GM23338 (cell line): ENCODE data around the gene XRCC4. TPM values are rescaled to one million over a fixed set of nuclear protein-coding genes. Genes with fewer than 3 reads are reported as not detected.

Experiments used
- ATAC-seq: fragments of 200-7000 bp; cut with Tn5 transposase; 3 replicates; pipeline ENCODE4 v1.9.1; 2020
- DNase-seq: peaks from one replicate; pipeline ENCODE4 v3.0.0-alpha.2; 2015; ENCODE audit warnings: low spot score
- H2AFZ ChIP-seq: fragments of 200-600 bp; sonication (generic); 2 replicates; pipeline ENCODE4 v1.8.0; 2016; ENCODE audit warnings: antibody characterized with exemption, mild to moderate bottlenecking, moderate library complexity
- H3F3A ChIP-seq: fragments of 200-600 bp; sonication (generic); replicated peaks from 2 replicates; pipeline ENCODE4 v1.8.0; 2017; ENCODE audit warnings: antibody characterized with exemption, mixed run types, low read depth
- H3K27ac ChIP-seq: fragments of 200-600 bp; sonication (generic); 2 replicates; pipeline ENCODE4 v1.6.1; 2016; ENCODE audit warnings: low read depth
- H3K27me3 ChIP-seq: fragments of 200-600 bp; sonication (generic); 2 replicates; pipeline ENCODE4 v1.8.0; 2016; ENCODE audit warnings: mild to moderate bottlenecking, mixed run types, moderate library complexity; ENCODE audit not compliant: insufficient read depth
- H3K36me3 ChIP-seq: fragments of 200-600 bp; sonication (generic); 2 replicates; pipeline ENCODE4 v1.8.0; 2016; ENCODE audit warnings: mild to moderate bottlenecking; ENCODE audit not compliant: insufficient read depth
- H3K4me1 ChIP-seq: fragments of 200-600 bp; sonication (generic); 2 replicates; pipeline ENCODE4 v1.8.0; 2016; ENCODE audit warnings: mild to moderate bottlenecking, moderate library complexity; ENCODE audit not compliant: insufficient read depth
- H3K4me2 ChIP-seq: fragments of 200-600 bp; sonication (generic); 2 replicates; pipeline ENCODE4 v1.7.1; 2017; ENCODE audit warnings: mixed run types
- H3K4me3 ChIP-seq: fragments of 200-600 bp; sonication (generic); 2 replicates; pipeline ENCODE4 v1.6.1; 2016; ENCODE audit warnings: mixed run types
- H3K79me2 ChIP-seq: fragments of 200-600 bp; sonication (generic); replicated peaks from 2 replicates; pipeline ENCODE4 v1.8.0; 2017; ENCODE audit warnings: mild to moderate bottlenecking; ENCODE audit not compliant: insufficient read depth
- H3K9me2 ChIP-seq: fragments of 200-600 bp; sonication (generic); 2 replicates; pipeline ENCODE4 v1.8.0; 2017; ENCODE audit not compliant: insufficient read depth
- H4K20me1 ChIP-seq: fragments of 200-600 bp; sonication (generic); replicated peaks from 2 replicates; pipeline ENCODE4 v1.8.0; 2017; ENCODE audit warnings: mild to moderate bottlenecking; ENCODE audit not compliant: insufficient read depth
- H3K27ac Mint-ChIP-seq: 2 replicates; pipeline ENCODE4 v1.8.0; 2020; ENCODE audit warnings: inconsistent platforms, mild to moderate bottlenecking, moderate library complexity, mixed read lengths
- H3K27me3 Mint-ChIP-seq: 3 replicates; pipeline ENCODE4 v1.8.0; 2022; ENCODE audit warnings: low read depth, mild to moderate bottlenecking, moderate library complexity, mixed read lengths, inconsistent platforms; ENCODE audit not compliant: insufficient read depth, poor library complexity
- H3K36me3 Mint-ChIP-seq: 3 replicates; pipeline ENCODE4 v1.8.0; 2021; ENCODE audit warnings: low read depth, mild to moderate bottlenecking, inconsistent platforms, moderate library complexity, mixed read lengths
- H3K4me1 Mint-ChIP-seq: 3 replicates; pipeline ENCODE4 v1.8.0; 2020; ENCODE audit warnings: mild to moderate bottlenecking, inconsistent platforms, mixed read lengths
- H3K4me3 Mint-ChIP-seq: 3 replicates; pipeline ENCODE4 v1.8.0; 2021; ENCODE audit warnings: moderate library complexity, mild to moderate bottlenecking, inconsistent platforms, mixed read lengths
- H3K9me3 Mint-ChIP-seq: 3 replicates; pipeline ENCODE4 v1.8.0; 2020; ENCODE audit warnings: moderate library complexity, mild to moderate bottlenecking, inconsistent platforms, mixed read lengths
- EZH2phosphoT487 ChIP-seq: fragments of 200-600 bp; sonication (generic); IDR thresholded peaks from one replicate; pipeline ENCODE4 v1.8.1; 2018; ENCODE audit warnings: antibody characterized with exemption; ENCODE audit not compliant: unreplicated experiment
- JUNB ChIP-seq: IDR thresholded peaks from one replicate; pipeline ENCODE4 v1.6.1; 2016; ENCODE audit warnings: antibody characterized with exemption; ENCODE audit not compliant: unreplicated experiment
- polyA plus RNA-seq: library from polyadenylated mRNA; unstranded; fragments of >200 nt; fragmentation: Nextera tagmentation; extraction: Ambion mirVana; gene quantifications from 2 replicates; pipeline ENCODE4 v1.2.1, GENCODE V29; 2016
- total RNA-seq: library from RNA; depleted of rRNA; stranded (reverse); fragments of >200 nt; shearing (Covaris generic); gene quantifications from 2 replicates; pipeline ENCODE4 v1.2.3, GENCODE V29; 2014
- TF ChIP-seq, protein P1 (sequence below): IDR thresholded peaks from one replicate; pipeline ENCODE4 v1.6.1; 2018; ENCODE audit warnings: antibody characterized with exemption; ENCODE audit not compliant: unreplicated experiment
- TF ChIP-seq, protein P2 (sequence below): fragments of 250-450 bp; sonication (Bioruptor Pico); IDR thresholded peaks from 2 replicates; pipeline ENCODE4 v1.5.0; 2020; ENCODE audit warnings: mild to moderate bottlenecking, moderate library complexity

Gene XRCC4
- total and polyA plus RNA-seq, 2 experiments from 2014 or later = 11.5 to 22.4 TPM

- H3K4me1 ChIP-seq = no peaks in the 10 kb centered on the region
- Mint-ChIP-seq H3K4me1 (no peaks in the 10 kb centered on the region), H3K36me3 (no peaks in the 10 kb centered on the region; the same call in 2 of the 3 replicates), H3K9me3 (no peaks in the 10 kb centered on the region), H3K27ac (no peak overlapping the region), H3K27me3 (no peaks in the 10 kb centered on the region), H3K4me3 (no peak overlapping the region)
- no peak for DNase-seq
- no peak overlapping the region for H3K4me3 ChIP-seq
- TF ChIP-seq JUNB = no peak
- TF ChIP-seq, protein P1, sequence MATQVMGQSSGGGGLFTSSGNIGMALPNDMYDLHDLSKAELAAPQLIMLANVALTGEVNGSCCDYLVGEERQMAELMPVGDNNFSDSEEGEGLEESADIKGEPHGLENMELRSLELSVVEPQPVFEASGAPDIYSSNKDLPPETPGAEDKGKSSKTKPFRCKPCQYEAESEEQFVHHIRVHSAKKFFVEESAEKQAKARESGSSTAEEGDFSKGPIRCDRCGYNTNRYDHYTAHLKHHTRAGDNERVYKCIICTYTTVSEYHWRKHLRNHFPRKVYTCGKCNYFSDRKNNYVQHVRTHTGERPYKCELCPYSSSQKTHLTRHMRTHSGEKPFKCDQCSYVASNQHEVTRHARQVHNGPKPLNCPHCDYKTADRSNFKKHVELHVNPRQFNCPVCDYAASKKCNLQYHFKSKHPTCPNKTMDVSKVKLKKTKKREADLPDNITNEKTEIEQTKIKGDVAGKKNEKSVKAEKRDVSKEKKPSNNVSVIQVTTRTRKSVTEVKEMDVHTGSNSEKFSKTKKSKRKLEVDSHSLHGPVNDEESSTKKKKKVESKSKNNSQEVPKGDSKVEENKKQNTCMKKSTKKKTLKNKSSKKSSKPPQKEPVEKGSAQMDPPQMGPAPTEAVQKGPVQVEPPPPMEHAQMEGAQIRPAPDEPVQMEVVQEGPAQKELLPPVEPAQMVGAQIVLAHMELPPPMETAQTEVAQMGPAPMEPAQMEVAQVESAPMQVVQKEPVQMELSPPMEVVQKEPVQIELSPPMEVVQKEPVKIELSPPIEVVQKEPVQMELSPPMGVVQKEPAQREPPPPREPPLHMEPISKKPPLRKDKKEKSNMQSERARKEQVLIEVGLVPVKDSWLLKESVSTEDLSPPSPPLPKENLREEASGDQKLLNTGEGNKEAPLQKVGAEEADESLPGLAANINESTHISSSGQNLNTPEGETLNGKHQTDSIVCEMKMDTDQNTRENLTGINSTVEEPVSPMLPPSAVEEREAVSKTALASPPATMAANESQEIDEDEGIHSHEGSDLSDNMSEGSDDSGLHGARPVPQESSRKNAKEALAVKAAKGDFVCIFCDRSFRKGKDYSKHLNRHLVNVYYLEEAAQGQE = no peak
- TF ChIP-seq EZH2phosphoT487 = no peak
- TF ChIP-seq, protein P2, sequence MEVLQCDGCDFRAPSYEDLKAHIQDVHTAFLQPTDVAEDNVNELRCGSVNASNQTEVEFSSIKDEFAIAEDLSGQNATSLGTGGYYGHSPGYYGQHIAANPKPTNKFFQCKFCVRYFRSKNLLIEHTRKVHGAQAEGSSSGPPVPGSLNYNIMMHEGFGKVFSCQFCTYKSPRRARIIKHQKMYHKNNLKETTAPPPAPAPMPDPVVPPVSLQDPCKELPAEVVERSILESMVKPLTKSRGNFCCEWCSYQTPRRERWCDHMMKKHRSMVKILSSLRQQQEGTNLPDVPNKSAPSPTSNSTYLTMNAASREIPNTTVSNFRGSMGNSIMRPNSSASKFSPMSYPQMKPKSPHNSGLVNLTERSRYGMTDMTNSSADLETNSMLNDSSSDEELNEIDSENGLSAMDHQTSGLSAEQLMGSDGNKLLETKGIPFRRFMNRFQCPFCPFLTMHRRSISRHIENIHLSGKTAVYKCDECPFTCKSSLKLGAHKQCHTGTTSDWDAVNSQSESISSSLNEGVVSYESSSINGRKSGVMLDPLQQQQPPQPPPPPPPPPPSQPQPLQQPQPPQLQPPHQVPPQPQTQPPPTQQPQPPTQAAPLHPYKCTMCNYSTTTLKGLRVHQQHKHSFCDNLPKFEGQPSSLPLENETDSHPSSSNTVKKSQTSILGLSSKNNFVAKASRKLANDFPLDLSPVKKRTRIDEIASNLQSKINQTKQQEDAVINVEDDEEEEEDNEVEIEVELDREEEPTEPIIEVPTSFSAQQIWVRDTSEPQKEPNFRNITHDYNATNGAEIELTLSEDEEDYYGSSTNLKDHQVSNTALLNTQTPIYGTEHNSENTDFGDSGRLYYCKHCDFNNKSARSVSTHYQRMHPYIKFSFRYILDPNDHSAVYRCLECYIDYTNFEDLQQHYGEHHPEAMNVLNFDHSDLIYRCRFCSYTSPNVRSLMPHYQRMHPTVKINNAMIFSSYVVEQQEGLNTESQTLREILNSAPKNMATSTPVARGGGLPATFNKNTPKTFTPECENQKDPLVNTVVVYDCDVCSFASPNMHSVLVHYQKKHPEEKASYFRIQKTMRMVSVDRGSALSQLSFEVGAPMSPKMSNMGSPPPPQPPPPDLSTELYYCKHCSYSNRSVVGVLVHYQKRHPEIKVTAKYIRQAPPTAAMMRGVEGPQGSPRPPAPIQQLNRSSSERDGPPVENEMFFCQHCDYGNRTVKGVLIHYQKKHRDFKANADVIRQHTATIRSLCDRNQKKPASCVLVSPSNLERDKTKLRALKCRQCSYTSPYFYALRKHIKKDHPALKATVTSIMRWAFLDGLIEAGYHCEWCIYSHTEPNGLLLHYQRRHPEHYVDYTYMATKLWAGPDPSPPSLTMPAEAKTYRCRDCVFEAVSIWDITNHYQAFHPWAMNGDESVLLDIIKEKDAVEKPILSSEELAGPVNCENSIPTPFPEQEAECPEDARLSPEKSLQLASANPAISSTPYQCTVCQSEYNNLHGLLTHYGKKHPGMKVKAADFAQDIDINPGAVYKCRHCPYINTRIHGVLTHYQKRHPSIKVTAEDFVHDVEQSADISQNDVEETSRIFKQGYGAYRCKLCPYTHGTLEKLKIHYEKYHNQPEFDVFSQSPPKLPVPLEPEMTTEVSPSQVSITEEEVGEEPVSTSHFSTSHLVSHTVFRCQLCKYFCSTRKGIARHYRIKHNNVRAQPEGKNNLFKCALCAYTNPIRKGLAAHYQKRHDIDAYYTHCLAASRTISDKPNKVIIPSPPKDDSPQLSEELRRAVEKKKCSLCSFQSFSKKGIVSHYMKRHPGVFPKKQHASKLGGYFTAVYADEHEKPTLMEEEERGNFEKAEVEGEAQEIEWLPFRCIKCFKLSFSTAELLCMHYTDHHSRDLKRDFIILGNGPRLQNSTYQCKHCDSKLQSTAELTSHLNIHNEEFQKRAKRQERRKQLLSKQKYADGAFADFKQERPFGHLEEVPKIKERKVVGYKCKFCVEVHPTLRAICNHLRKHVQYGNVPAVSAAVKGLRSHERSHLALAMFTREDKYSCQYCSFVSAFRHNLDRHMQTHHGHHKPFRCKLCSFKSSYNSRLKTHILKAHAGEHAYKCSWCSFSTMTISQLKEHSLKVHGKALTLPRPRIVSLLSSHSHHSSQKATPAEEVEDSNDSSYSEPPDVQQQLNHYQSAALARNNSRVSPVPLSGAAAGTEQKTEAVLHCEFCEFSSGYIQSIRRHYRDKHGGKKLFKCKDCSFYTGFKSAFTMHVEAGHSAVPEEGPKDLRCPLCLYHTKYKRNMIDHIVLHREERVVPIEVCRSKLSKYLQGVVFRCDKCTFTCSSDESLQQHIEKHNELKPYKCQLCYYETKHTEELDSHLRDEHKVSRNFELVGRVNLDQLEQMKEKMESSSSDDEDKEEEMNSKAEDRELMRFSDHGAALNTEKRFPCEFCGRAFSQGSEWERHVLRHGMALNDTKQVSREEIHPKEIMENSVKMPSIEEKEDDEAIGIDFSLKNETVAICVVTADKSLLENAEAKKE = no peak
- H3K9me2 ChIP-seq = no peaks in the 10 kb centered on the region
- no peaks in the 10 kb centered on the region for H3K36me3 ChIP-seq
- H3K79me2 ChIP-seq = no peaks in the 10 kb centered on the region
- no peaks in the 10 kb centered on the region for H4K20me1 ChIP-seq
- no peaks in the 10 kb centered on the region for H3F3A ChIP-seq
- no peak overlapping the region for H2AFZ ChIP-seq
- H3K27ac ChIP-seq = no peak overlapping the region
- ATAC-seq = no peak
- no peaks in the 10 kb centered on the region for H3K27me3 ChIP-seq
- no peak overlapping the region for H3K4me2 ChIP-seq
These were observed 69.1 kb downstream of the XRCC4 start for GRCh38 chr5:83146441-83146840.
